ENCODE measurements around the gene FLOT1. TPM values are rescaled to one million over a fixed set of nuclear protein-coding genes. Genes with fewer than 3 reads are reported as not detected.

The FLOT1 gene
- total and polyA plus RNA-seq, 2 of the 13 experiments (the other 11 are each of a cell fraction or from before 2014, with no cell fraction given): 82.3 to 130 TPM

- no peak for TF ChIP-seq TRIM22 (IDR thresholded peaks at IDR 0.05)
- TF ChIP-seq, protein P1, sequence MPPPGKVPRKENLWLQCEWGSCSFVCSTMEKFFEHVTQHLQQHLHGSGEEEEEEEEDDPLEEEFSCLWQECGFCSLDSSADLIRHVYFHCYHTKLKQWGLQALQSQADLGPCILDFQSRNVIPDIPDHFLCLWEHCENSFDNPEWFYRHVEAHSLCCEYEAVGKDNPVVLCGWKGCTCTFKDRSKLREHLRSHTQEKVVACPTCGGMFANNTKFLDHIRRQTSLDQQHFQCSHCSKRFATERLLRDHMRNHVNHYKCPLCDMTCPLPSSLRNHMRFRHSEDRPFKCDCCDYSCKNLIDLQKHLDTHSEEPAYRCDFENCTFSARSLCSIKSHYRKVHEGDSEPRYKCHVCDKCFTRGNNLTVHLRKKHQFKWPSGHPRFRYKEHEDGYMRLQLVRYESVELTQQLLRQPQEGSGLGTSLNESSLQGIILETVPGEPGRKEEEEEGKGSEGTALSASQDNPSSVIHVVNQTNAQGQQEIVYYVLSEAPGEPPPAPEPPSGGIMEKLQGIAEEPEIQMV (CRISPR knock-in tag; IDR thresholded peaks at IDR 0.05; ENCODE audit: low read depth): no peak
- TF ChIP-seq, protein P2, sequence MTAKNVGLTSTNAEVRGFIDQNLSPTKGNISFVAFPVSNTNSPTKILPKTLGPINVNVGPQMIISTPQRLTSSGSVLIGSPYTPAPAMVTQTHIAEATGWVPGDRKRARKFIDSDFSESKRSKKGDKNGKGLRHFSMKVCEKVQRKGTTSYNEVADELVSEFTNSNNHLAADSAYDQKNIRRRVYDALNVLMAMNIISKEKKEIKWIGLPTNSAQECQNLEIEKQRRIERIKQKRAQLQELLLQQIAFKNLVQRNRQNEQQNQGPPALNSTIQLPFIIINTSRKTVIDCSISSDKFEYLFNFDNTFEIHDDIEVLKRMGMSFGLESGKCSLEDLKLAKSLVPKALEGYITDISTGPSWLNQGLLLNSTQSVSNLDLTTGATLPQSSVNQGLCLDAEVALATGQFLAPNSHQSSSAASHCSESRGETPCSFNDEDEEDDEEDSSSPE (CRISPR knock-in tag; IDR thresholded peaks at IDR 0.05): no peak
- TF ChIP-seq, protein P3, sequence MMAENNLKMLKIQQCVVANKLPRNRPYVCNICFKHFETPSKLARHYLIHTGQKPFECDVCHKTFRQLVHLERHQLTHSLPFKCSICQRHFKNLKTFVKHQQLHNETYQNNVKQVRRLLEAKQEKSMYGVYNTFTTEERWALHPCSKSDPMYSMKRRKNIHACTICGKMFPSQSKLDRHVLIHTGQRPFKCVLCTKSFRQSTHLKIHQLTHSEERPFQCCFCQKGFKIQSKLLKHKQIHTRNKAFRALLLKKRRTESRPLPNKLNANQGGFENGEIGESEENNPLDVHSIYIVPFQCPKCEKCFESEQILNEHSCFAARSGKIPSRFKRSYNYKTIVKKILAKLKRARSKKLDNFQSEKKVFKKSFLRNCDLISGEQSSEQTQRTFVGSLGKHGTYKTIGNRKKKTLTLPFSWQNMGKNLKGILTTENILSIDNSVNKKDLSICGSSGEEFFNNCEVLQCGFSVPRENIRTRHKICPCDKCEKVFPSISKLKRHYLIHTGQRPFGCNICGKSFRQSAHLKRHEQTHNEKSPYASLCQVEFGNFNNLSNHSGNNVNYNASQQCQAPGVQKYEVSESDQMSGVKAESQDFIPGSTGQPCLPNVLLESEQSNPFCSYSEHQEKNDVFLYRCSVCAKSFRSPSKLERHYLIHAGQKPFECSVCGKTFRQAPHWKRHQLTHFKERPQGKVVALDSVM (CRISPR knock-in tag; IDR thresholded peaks at IDR 0.05): no peak
- TF ChIP-seq ZNF432 (CRISPR knock-in tag; IDR thresholded peaks at IDR 0.05; ENCODE audit: borderline replicate concordance): no peak
- TF ChIP-seq ZNF646 (CRISPR knock-in tag; IDR thresholded peaks at IDR 0.05): no peak
- no peak for TF ChIP-seq ELF1 (CRISPR knock-in tag; IDR thresholded peaks at IDR 0.05)
- no peak for TF ChIP-seq DDIT3 (CRISPR knock-in tag; IDR thresholded peaks at IDR 0.05)
- no peak for TF ChIP-seq HDAC6 (IDR thresholded peaks at IDR 0.05; ENCODE audit: low read depth, low read length)
- peak; percentile 24; the same call in 1 of the 2 replicates for TF ChIP-seq ZGPAT (CRISPR knock-in tag; IDR thresholded peaks at IDR 0.05)
- no peak for TF ChIP-seq EEA1 (CRISPR knock-in tag; IDR thresholded peaks at IDR 0.05; ENCODE audit: borderline replicate concordance)
- no peak for TF ChIP-seq NFE2L2 (IDR thresholded peaks at IDR 0.05; ENCODE audit: low read length)
- TF ChIP-seq ARNT (IDR thresholded peaks at IDR 0.05): no peak
Measured at GRCh38 chr6:30749554-30750378, 7.3 kb upstream of the FLOT1 start (continued).
